NB4 (cell line): ENCODE data around the gene METTL25B.

Source experiments
- DNase-seq: peaks from one replicate; pipeline ENCODE4 v3.0.0; 2010; ENCODE audit warnings: low read depth
- H3K4me3 ChIP-seq: one replicate; pipeline ENCODE4 v1.5.1; 2011; ENCODE audit warnings: mild to moderate bottlenecking, low read depth, low read length, moderate library complexity
- MYC ChIP-seq: IDR thresholded peaks from 2 replicates; pipeline ENCODE4 v1.6.1; 2011; ENCODE audit warnings: low read depth, low read length
- POLR2A ChIP-seq: IDR thresholded peaks from 2 replicates; pipeline ENCODE4 v1.6.1; 2011; ENCODE audit warnings: mild to moderate bottlenecking; ENCODE audit not compliant: insufficient read length; ENCODE audit errors: extremely low read depth
- TF ChIP-seq, protein P1 (sequence below): IDR thresholded peaks from 2 replicates; pipeline ENCODE4 v1.6.1; 2011; ENCODE audit warnings: low read depth, low read length
- TF ChIP-seq, protein P2 (sequence below): IDR thresholded peaks from one replicate; pipeline ENCODE4 v1.5.1; 2012; ENCODE audit warnings: low read depth, low read length

Gene METTL25B

DNA sequence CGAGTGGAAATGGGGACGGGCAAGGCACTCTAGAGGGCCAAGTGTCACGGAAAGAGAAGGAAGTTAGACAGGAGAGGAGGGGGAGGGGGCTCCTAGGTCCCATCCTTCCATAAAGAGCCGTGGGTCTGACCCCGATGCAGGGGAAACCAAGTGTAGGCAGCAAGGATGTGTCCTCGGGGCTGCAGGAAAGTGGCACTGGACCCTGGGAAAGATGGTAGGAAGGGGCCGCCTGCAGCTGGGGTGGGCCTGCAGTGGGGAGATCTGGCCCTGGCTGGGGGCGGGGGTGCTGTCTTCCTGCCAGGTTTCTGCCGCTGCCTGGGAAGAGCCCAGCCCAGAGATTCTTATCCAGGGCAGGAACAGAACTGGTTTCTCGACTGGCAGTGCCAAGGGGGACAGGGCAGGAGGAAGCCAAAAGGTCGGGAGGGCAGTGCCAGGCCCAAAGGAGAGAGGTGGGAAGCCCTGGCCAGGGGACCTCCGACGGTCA, 35.8 kb upstream of the METTL25B start:
- H3K4me3 ChIP-seq, result no peak overlapping the region
- no peak for DNase-seq
- TF ChIP-seq, protein P1, sequence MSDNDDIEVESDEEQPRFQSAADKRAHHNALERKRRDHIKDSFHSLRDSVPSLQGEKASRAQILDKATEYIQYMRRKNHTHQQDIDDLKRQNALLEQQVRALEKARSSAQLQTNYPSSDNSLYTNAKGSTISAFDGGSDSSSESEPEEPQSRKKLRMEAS, result no peak
- TF ChIP-seq MYC, result no peak

DNA sequence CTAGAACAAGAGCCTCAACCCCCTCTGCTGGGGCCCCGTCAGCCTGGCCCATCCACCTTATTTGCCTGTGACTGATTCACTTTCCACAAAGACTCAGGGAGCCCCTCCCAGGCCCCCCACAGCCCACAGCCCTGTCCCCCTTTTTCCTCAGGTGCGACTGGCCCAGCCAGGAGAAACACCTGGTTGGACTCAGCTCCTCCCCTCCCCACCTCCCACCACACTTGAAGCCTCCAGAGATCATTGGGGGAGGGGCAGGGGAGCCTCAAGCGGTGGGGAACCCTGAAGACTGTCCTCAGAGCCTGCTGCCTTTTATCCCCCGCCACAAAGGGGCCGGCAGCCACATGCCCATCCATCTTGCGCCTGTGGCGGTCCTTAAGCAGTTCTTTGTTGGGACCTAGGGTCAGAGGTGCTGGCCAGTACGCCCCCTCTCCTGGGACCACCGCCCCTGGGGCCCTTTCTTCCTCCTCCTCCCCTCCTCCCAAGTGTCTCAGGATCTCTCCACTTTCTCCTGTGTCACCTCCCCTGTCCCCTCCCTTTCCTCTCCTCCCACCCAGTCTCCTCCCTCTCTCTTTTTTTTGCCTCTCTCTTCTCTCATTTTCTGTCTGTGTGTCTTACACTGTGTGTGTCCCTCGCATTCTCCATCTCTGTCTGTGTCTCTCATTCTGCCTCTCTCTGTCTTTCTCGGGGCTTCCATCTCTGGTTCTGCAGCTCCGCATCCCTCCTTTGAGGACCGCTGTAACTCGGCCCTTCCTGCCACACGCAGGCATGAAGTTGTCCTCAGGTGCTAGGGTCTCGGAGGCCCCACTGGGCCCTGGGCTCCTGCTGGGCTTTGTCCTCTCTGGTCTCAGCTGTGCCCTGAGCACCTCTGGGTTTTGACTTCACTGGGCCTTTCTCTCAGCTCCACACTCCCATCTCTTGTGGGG, 35.1 kb upstream of the METTL25B start:
- H3K4me3 ChIP-seq, result no peak overlapping the region
- TF ChIP-seq MYC (no peak), POLR2A (no peak)
- TF ChIP-seq, protein P1, result no peak
- TF ChIP-seq, protein P2, sequence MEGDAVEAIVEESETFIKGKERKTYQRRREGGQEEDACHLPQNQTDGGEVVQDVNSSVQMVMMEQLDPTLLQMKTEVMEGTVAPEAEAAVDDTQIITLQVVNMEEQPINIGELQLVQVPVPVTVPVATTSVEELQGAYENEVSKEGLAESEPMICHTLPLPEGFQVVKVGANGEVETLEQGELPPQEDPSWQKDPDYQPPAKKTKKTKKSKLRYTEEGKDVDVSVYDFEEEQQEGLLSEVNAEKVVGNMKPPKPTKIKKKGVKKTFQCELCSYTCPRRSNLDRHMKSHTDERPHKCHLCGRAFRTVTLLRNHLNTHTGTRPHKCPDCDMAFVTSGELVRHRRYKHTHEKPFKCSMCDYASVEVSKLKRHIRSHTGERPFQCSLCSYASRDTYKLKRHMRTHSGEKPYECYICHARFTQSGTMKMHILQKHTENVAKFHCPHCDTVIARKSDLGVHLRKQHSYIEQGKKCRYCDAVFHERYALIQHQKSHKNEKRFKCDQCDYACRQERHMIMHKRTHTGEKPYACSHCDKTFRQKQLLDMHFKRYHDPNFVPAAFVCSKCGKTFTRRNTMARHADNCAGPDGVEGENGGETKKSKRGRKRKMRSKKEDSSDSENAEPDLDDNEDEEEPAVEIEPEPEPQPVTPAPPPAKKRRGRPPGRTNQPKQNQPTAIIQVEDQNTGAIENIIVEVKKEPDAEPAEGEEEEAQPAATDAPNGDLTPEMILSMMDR, result no peak
- DNase-seq, result peak; percentile 53

DNA sequence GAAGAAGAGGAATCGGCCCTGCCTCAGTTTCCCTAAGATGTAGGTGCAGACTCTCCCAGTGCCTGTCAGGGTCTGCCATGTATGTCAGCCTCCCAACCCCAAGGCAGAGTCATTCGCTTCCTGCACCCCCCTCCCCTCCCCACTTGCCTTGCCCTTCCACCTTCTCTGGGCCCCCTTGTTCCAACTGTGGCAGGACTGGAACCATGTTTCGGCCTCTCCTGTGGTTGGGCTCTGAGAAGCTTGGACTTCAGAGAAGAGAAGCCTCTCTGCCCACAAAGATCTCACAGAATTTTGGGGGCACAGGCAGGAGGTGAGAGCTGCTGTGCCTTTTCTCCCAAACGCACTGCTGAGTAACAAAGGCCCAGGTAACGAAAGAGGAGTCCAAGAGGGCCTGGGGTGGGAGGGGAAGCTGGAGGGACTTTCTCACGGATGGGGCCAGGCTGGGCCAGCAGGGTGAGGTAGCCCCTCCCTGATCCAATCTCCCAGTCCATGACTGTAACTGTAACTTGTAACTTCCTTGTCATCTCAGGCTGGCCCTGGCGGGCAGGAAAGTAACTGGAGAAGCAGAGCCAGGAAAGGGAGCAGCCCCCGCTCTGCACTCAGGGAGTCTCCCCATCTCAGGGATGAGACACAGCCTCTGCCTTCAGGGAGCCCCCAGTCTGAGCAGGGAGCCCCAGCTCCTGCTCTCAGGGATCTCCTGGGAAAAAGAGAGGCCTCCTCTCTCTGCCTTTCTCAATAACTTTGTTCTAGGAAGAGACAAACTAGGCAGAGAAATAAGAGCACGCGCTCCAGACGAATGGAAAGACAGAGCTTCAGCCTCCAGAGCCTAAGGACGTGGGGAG, 34.2 kb upstream of the METTL25B start:
- TF ChIP-seq, protein P1, result no peak
- TF ChIP-seq, protein P2, result no peak
- TF ChIP-seq POLR2A (no peak), MYC (no peak)
- H3K4me3 ChIP-seq, result no peak overlapping the region
- no peak for DNase-seq

DNA sequence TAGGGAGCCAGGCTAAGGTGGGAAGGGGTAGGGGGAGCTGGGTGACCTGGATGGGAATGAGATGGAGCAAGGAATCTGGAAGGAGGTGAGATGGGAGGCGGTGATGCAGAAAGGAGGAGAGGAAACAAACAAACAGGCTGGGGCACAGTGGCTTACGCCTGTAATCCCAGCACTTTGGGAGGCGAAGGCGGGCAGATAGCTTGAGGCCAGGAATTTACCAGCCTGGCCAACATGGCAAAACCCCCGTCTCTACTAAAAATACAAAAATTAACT, 33.6 kb upstream of the METTL25B start:
- DNase-seq, result no peak
- no peak for TF ChIP-seq MYC
- TF ChIP-seq, protein P1, result no peak
- TF ChIP-seq, protein P2, result no peak
- TF ChIP-seq POLR2A, result no peak
- no peak overlapping the region for H3K4me3 ChIP-seq

DNA sequence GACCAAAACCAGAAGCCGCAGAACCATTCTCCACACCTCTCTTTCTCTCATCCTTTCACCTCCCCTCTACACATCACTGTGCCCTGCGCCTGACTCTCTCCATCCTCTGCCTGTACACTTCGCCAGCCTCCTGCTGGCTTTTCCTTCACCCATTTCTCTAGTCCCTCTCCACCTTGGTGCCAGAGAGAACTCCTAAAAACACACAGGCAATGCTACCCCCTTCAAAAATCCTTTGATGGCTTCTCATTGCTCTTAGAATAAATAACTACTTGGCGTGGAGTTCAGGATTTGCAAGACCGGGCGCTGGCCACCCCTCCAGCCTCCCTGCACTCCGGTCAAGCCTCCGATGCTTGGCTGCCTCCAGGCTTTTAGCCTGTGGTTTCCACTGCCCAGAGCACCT, 31.5 kb upstream of the METTL25B start:
- H3K4me3 ChIP-seq, result no peak overlapping the region
- no peak for DNase-seq
- TF ChIP-seq, protein P2, result no peak
- TF ChIP-seq, protein P1, result no peak
- TF ChIP-seq POLR2A, result no peak
- TF ChIP-seq MYC, result no peak

DNA sequence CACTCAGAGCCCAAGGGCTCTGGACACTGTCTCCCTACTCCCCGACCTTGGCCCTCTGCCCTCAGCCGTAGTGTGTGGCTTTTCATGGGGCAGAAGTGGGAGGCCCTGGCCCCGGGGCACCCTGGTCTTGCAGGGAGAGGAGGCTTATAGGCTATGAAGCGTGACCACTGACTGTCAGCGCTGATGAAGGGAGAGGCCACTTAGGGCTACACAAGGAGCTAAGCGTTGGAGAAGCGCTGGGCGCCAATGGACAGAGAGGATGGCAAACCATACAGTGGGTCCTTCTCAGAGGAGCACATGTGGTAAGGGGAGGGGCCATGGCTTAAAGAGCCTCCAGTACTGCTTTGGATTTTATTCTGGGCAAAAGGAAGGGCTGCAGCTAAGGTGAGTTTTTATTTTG, 30.8 kb upstream of the METTL25B start:
- no peak overlapping the region for H3K4me3 ChIP-seq
- DNase-seq, result no peak
- TF ChIP-seq POLR2A (no peak), MYC (no peak)
- TF ChIP-seq, protein P2, result no peak
- TF ChIP-seq, protein P1, result no peak
